Common myeloid progenitor, CD34-positive (primary cell): ENCODE results near the gene CCSER2.

Source experiments
- CTCF ChIA-PET: fragments of 350-600 bp; sonication (Branson Sonifier 250); formaldehyde crosslinking; loops from one replicate; lab custom pipeline; 2021; ENCODE audit warnings: antibody characterized with exemption; lab: Charles Lee
- POLR2A ChIA-PET: fragments of 350-600 bp; sonication (Branson Sonifier 250); formaldehyde crosslinking; loops from one replicate; lab custom pipeline; 2021; ENCODE audit warnings: antibody characterized with exemption; lab: Charles Lee
- DNase-seq, 3 donors: peaks; one replicate each; pipeline versions ENCODE4 v3.0.0 to v3.0.0-alpha.2; 2013
- H3K27ac ChIP-seq, 2 experiments: 1 replicate in 1 of 2; 2 replicates in 1 of 2; pipeline ENCODE4 v1.7.0; 2013; ENCODE audit warnings: inconsistent platforms in 2 of 2, low read length in 2 of 2, mild to moderate bottlenecking in 2 of 2, low read depth in 1 of 2, moderate library complexity in 1 of 2; ENCODE audit not compliant: severe bottlenecking in 2 of 2, insufficient read depth in 1 of 2, poor library complexity in 1 of 2
- H3K27me3 ChIP-seq, 5 experiments: replicated peaks in 2 of 5; 1 replicate in 3 of 5; 2 replicates in 2 of 5; pipeline versions ENCODE4 v1.6.1 to v1.7.0; 2013; ENCODE audit warnings: low read length in 4 of 5, mild to moderate bottlenecking in 2 of 5, moderate library complexity in 2 of 5, inconsistent platforms in 1 of 5; ENCODE audit not compliant: insufficient read depth in 5 of 5, control insufficient read depth in 4 of 5
- H3K36me3 ChIP-seq, 4 experiments: 1 replicate in 2 of 4; 2 replicates in 2 of 4; pipeline versions ENCODE4 v1.6.1 to v1.7.0; 2013; ENCODE audit warnings: low read length in 3 of 4, control low read depth in 1 of 4, mild to moderate bottlenecking in 1 of 4; ENCODE audit not compliant: control insufficient read depth in 4 of 4, insufficient read depth in 4 of 4
- H3K4me1 ChIP-seq, 4 experiments: 1 replicate in 3 of 4; 2 replicates in 1 of 4; pipeline versions ENCODE4 v1.6.1 to v1.7.1; 2013; ENCODE audit warnings: low read length in 3 of 4, mild to moderate bottlenecking in 3 of 4, control low read depth in 1 of 4, inconsistent platforms in 1 of 4, moderate library complexity in 1 of 4; ENCODE audit not compliant: control insufficient read depth in 4 of 4, insufficient read depth in 4 of 4; ENCODE audit errors: control extremely low read depth in 1 of 4
- H3K4me3 ChIP-seq, 7 experiments: 1 replicate in 4 of 7; 2 replicates in 3 of 7; pipeline versions ENCODE4 v1.5.1 to v1.7.0; 2013; ENCODE audit warnings: mild to moderate bottlenecking in 7 of 7, low read length in 6 of 7, moderate library complexity in 6 of 7, inconsistent platforms in 2 of 7, low read depth in 2 of 7, control low read depth in 1 of 7; ENCODE audit not compliant: insufficient read depth in 4 of 7, control insufficient read depth in 1 of 7; ENCODE audit errors: extremely low read depth in 1 of 7
- H3K9me3 ChIP-seq, 5 experiments: 1 replicate in 4 of 5; 2 replicates in 1 of 5; pipeline versions ENCODE4 v1.6.1 to v1.7.1; 2013; ENCODE audit warnings: low read length in 4 of 5, mild to moderate bottlenecking in 2 of 5, inconsistent platforms in 1 of 5, low read depth in 1 of 5, moderate library complexity in 1 of 5; ENCODE audit not compliant: control insufficient read depth in 4 of 5, insufficient read depth in 2 of 5; ENCODE audit errors: control extremely low read depth in 1 of 5
- WGBS: methylation state at CpG from one replicate; pipeline ENCODE4 v1.1.5; 2013; ENCODE audit not compliant: insufficient coverage; 5-methylcytosine and 5-hydroxymethylcytosine counted together

CCSER2 gene

DNA sequence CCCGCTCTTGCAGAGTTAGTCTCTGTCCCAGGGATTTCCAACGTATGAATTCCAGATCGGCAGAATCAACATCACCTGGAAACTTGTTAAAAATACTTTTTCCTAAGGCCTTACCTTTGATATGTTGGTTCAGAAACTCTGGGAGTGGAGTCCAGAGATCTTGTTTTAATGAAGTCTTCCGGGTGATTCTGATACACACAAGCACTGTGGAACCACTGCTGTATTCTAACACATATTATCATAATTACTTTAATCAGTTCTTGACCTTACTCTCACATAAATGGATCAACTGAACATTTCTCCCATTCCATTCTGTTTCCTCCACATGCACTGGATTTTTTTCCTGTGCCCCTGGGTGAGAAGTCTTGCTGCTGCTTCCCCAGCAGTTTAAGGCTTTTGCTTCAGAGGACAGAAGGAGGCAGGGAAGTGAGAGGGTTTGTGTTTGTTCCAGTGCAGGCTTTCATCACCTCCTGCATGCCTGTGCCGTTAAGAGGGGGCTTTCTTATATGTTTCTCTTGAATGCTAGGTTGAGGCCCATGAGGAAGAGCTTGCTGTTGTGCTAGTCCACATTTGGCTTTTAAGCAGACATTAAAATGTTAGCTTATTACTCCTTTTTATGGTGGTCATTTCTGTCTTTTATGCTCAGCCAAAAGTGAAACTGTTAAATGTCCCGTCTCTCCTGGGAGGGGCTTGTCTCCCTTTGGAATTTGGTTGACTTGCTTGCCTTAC lies 32.4 kb downstream of the CCSER2 start:
- H3K27ac ChIP-seq = no peak overlapping the region
- H3K4me1 ChIP-seq = peaks cover 0 to 11% (median 6%) of the 10 kb centered on the region in 4 experiments
- no peaks in the 10 kb centered on the region for H3K36me3 ChIP-seq
- H3K4me3 ChIP-seq = peak overlapping the region in 1 of 7 experiments; percentile 29
- ChIA-PET POLR2A (no interaction called here), CTCF (interaction anchor here (0.8 to 5.6 kb wide), 5 partner anchors 8 to 177 kb away, joined by 3 to 35 read pairs (median 3); no protein-coding TSS in a partner anchor)
- H3K9me3 ChIP-seq = no peaks in the 10 kb centered on the region
- no peaks in the 10 kb centered on the region for H3K27me3 ChIP-seq
- 69% methylated on average over 6 of the region's 6 CpGs for WGBS
- peak in 2 of 3 donors; percentile 6 to 7 for DNase-seq

DNA sequence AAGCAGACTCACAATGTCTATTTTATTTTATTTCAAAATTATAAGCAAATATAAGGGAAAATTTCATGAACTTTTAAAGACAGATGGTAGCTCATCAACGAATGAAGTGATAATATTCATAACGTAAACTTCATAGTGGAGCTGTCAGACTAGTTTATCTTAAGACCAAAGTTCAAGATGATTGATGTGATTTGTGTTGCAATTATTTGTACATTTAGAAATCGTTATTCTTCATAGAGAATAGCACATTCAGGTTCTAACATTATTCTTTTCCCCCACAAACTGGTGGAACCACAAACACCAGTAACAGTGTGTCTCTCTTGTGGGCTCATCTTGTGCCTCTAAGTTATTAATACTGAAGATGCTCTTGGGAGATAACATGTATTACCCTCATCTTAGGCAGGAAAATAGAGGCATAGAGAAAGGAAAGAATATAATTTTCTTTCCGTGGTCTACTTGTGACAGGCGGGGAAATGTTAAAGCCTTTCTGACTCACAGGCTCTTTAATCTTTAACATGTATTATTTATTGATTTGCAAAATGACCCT lies 37.0 kb downstream of the CCSER2 start:
- Histone ChIP-seq H3K36me3 (no peaks in the 10 kb centered on the region), H3K4me1 (peaks cover 0 to 11% (median 6%) of the 10 kb centered on the region in 4 experiments), H3K27me3 (no peaks in the 10 kb centered on the region), H3K4me3 (no peak overlapping the region), H3K27ac (no peak overlapping the region), H3K9me3 (peaks cover 0 to 1% (median 0%) of the 10 kb centered on the region in 5 experiments)
- no CpG with 5 or more reads among the region's 5 CpGs for WGBS
- CTCF ChIA-PET = interaction anchor here (0.9 to 5.6 kb wide), 5 partner anchors 9 to 173 kb away, joined by 3 to 35 read pairs (median 4); no protein-coding TSS in a partner anchor
- POLR2A ChIA-PET = no interaction called here
- no peak for DNase-seq

DNA sequence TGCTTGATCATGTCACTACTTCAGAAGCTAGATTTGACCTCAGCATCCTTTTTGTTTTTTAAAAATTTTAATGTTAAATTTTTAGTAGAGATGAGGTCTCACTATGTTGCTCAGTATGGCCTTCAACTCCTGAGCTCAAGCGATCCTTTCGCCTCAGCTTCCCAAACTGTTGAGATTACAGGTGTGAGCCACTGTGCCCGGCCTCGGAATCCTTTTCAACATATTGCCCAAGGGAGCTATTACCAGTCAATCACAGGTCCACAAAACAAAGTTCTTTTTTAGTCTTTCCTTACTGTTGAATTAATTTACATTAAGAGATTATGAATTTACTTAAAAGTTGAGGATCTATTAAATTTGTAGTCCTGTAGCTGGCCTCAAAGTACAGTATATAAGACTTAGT lies 37.7 kb downstream of the CCSER2 start:
- no peaks in the 10 kb centered on the region for H3K36me3 ChIP-seq

DNA sequence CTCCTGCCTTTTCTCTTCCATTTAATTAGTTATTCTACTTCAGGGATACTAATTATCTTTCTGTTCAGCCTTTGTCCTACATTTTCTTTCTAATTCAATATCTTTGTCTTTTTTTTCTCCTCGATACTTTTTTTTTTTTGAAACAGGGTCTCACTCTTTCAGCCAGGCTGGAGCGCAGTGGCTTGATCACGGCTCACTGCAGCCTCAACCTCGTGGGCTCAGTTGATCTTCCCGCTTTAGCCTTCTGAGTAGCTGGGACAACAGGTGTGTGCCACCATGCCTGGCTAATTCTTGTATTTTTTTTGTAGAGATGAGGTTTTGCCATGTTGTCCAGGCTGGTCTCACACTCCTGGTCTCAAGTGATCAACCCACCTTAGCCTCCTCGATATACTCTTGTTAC lies 38.9 kb downstream of the CCSER2 start:
- no peak overlapping the region for H3K27ac ChIP-seq
- peaks cover 0 to 10% (median 3%) of the 10 kb centered on the region in 4 experiments for H3K36me3 ChIP-seq
- ChIA-PET POLR2A (no interaction called here), CTCF (no interaction called here)
- H3K4me1 ChIP-seq = peaks cover 0 to 3% (median 2%) of the 10 kb centered on the region in 4 experiments
- H3K9me3 ChIP-seq = peaks cover 0 to 1% (median 0%) of the 10 kb centered on the region in 5 experiments
- 100% methylated on average over 4 of the region's 6 CpGs for WGBS
- no peak overlapping the region for H3K4me3 ChIP-seq
- H3K27me3 ChIP-seq = no peaks in the 10 kb centered on the region
- DNase-seq = no peak

More for the DNA sequence above, 37.7 kb downstream of the CCSER2 start:
- Histone ChIP-seq H3K27me3 (no peaks in the 10 kb centered on the region), H3K9me3 (peaks cover 0 to 1% (median 0%) of the 10 kb centered on the region in 5 experiments), H3K4me3 (no peak overlapping the region), H3K4me1 (peaks cover 0 to 8% (median 6%) of the 10 kb centered on the region in 4 experiments), H3K27ac (no peak overlapping the region)
- WGBS = 100% methylated on average over 2 of the region's 4 CpGs
- ChIA-PET POLR2A (no interaction called here), CTCF (interaction anchor here (0.7 to 5.6 kb wide), 4 partner anchors 9 to 172 kb away, joined by 3 to 35 read pairs (median 4); no protein-coding TSS in a partner anchor)
- DNase-seq = no peak

DNA sequence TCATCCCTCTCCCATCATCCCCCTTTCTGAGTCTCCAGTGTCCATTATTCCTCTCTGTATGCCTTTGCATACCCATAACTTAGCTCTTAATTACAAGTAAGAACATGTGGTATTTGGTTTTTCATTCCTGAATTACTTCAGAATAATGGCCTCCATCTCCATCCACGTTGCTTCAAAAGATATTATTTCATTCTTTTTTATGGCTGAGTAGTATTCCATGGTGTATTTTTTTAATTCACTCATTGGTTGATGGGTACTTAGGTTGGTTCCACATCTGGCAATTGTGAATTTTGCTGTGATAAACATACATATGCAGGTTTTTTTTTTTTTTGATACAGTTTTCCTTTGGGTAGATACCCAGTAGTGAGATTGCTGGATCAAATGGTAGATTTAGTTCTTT lies 40.4 kb downstream of the CCSER2 start:
- no peaks in the 10 kb centered on the region for H3K4me1 ChIP-seq
- no peaks in the 10 kb centered on the region for H3K27me3 ChIP-seq
- WGBS = no CpG with 5 or more reads among the region's 1 CpG
- POLR2A ChIA-PET = no interaction called here
- no peak overlapping the region for H3K4me3 ChIP-seq
- H3K36me3 ChIP-seq = peaks cover 0 to 15% (median 5%) of the 10 kb centered on the region in 4 experiments
- H3K9me3 ChIP-seq = peaks cover 0 to 1% (median 0%) of the 10 kb centered on the region in 5 experiments
- CTCF ChIA-PET = no interaction called here
- DNase-seq = no peak
- H3K27ac ChIP-seq = no peak overlapping the region

DNA sequence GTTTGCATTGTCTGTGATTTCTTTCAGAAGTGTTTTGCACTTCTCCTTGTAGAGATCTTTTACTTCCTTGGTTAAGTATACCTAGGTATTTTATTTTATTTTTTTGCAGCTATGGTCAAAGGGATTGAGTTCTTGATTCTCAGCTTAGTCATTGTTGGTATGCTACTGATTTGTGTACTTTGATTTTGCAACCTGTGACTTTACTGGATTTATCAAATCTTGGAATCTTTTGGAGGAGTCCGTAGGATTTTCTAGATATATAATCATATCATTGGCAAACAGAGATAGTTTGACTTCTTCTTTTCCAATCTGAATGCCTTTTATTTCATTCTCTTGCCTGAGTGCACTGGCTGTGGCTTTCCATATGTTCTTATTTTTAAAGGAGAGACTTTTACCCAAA lies 41.9 kb downstream of the CCSER2 start:
- ChIA-PET CTCF (interaction anchor here (1.2 to 7.1 kb wide), 3 partner anchors 9 to 168 kb away, joined by 3 to 138 read pairs (median 3); no protein-coding TSS in a partner anchor), POLR2A (no interaction called here)
- Histone ChIP-seq H3K9me3 (peaks cover 0 to 1% (median 0%) of the 10 kb centered on the region in 5 experiments), H3K4me3 (no peak overlapping the region), H3K27ac (no peak overlapping the region), H3K27me3 (no peaks in the 10 kb centered on the region), H3K36me3 (peaks cover 0 to 19% (median 9%) of the 10 kb centered on the region in 4 experiments), H3K4me1 (no peaks in the 10 kb centered on the region)
- no CpG with 5 or more reads among the region's 1 CpG for WGBS
- no peak for DNase-seq

DNA sequence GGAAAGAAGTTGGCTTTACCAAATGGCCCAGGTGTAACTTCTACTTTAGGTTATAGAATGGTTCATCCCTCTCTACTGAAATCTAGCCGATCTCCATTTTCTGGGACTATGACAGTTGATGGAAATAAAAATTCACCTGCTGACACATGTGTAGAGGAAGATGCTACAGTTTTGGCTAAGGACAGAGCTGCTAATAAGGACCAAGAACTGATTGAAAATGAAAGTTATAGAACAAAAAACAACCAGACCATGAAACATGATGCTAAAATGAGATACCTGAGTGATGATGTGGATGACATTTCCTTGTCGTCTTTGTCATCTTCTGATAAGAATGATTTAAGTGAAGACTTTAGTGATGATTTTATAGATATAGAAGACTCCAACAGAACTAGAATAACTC lies 43.6 kb downstream of the CCSER2 start:
- CTCF ChIA-PET = interaction anchor here (1.0 to 7.1 kb wide), 4 partner anchors 20 to 166 kb away, joined by 4 to 138 read pairs (median 6); no protein-coding TSS in a partner anchor
- DNase-seq = no peak
- Histone ChIP-seq H3K4me1 (no peaks in the 10 kb centered on the region), H3K36me3 (peaks cover 0 to 19% (median 9%) of the 10 kb centered on the region in 4 experiments), H3K4me3 (no peak overlapping the region), H3K27me3 (no peaks in the 10 kb centered on the region), H3K9me3 (peaks cover 0 to 1% (median 0%) of the 10 kb centered on the region in 5 experiments), H3K27ac (no peak overlapping the region)
- WGBS = 100% methylated on average over 1 of the region's 2 CpGs
- POLR2A ChIA-PET = no interaction called here
